HepG2 (cell line): ENCODE measurements around the gene ZBTB1. TPM values are rescaled to one million over a fixed set of nuclear protein-coding genes. Genes with fewer than 3 reads are reported as not detected.
A peak's percentile ranks its signal among the peaks of the same experiment; 100 is the strongest.

Experiments
- CERS6 ChIP-seq: sonication (generic); formaldehyde crosslinking; IDR thresholded peaks from 2 replicates; pipeline ENCODE4 v1.5.0; 2020; ENCODE audit warnings: missing genetic modification reagents
- DNMT3B ChIP-seq: conservative IDR thresholded peaks from 2 replicates; pipeline ENCODE4 v1.6.1; 2016; ENCODE audit warnings: missing biosample characterization, control low read depth
- EEA1 ChIP-seq: sonication (generic); formaldehyde crosslinking; IDR thresholded peaks from 2 replicates; pipeline ENCODE4 v1.5.1; 2020; ENCODE audit warnings: mild to moderate bottlenecking, missing genetic modification reagents, borderline replicate concordance
- GPN1 ChIP-seq: sonication (generic); formaldehyde crosslinking; IDR thresholded peaks from 2 replicates; pipeline ENCODE4 v1.5.1; 2020; ENCODE audit warnings: missing genetic modification reagents, borderline replicate concordance
- HDAC6 ChIP-seq: fragments of 200-600 bp; sonication (generic); IDR thresholded peaks from 2 replicates; pipeline ENCODE4 v1.7.0; 2017; ENCODE audit warnings: mild to moderate bottlenecking, antibody characterized with exemption, low read length, low read depth
- HNF4A ChIP-seq: sonication (generic); formaldehyde crosslinking; IDR thresholded peaks from 2 replicates; pipeline ENCODE4 v1.4.0; 2020; ENCODE audit warnings: missing genetic modification reagents
- IKZF4 ChIP-seq: sonication (generic); formaldehyde crosslinking; IDR thresholded peaks from 2 replicates; pipeline ENCODE4 v1.5.1; 2020; ENCODE audit warnings: borderline replicate concordance, mild to moderate bottlenecking, low read depth, missing genetic modification reagents; ENCODE audit errors: not compliant biosample characterization
- MBNL3 ChIP-seq: fragments of 250-450 bp; sonication (Bioruptor Pico); conservative IDR thresholded peaks from 2 replicates; pipeline ENCODE4 v1.8.0; 2022; ENCODE audit warnings: mild to moderate bottlenecking, inconsistent platforms
- MEF2D ChIP-seq: sonication (generic); formaldehyde crosslinking; IDR thresholded peaks from 2 replicates; pipeline ENCODE4 v1.5.1; 2020; ENCODE audit warnings: mild to moderate bottlenecking, missing genetic modification reagents
- NFIC ChIP-seq: IDR thresholded peaks from 2 replicates; pipeline ENCODE4 v1.6.1; 2012; ENCODE audit warnings: mild to moderate bottlenecking, low read length, inconsistent platforms
- NR2F6 ChIP-seq, 2 experiments: IDR thresholded peaks; 2 replicates each; pipeline ENCODE4 v1.6.1; 2016; ENCODE audit warnings: antibody characterized with exemption in 1 of 2, mild to moderate bottlenecking in 1 of 2
- SIN3A ChIP-seq: IDR thresholded peaks from 2 replicates; pipeline ENCODE4 v1.6.1; 2011; ENCODE audit warnings: low read depth, mild to moderate bottlenecking, control low read depth, low read length, borderline replicate concordance
- SIX1 ChIP-seq: sonication (generic); formaldehyde crosslinking; IDR thresholded peaks from 2 replicates; pipeline ENCODE4 v1.4.0; 2020; ENCODE audit warnings: missing genetic modification reagents, borderline replicate concordance
- SP2 ChIP-seq: sonication (generic); formaldehyde crosslinking; IDR thresholded peaks from 2 replicates; pipeline ENCODE4 v1.5.1; 2020; ENCODE audit warnings: mild to moderate bottlenecking, missing genetic modification reagents
- SRSF4 ChIP-seq: fragments of 200-400 bp; formaldehyde crosslinking; IDR thresholded peaks from one replicate; pipeline ENCODE4 v1.6.1; 2018; ENCODE audit warnings: mild to moderate bottlenecking, low read depth, low read length, moderate library complexity; ENCODE audit not compliant: poor library complexity, severe bottlenecking
- TEAD2 ChIP-seq: sonication (generic); formaldehyde crosslinking; IDR thresholded peaks from 2 replicates; pipeline ENCODE4 v1.9.0; 2021; ENCODE audit warnings: missing genetic modification reagents
- THAP11 ChIP-seq: IDR thresholded peaks from 2 replicates; pipeline ENCODE4 v1.6.1; 2016; ENCODE audit warnings: missing biosample characterization, missing genetic modification reagents
- XBP1 ChIP-seq: sonication (generic); formaldehyde crosslinking; IDR thresholded peaks from 2 replicates; pipeline ENCODE4 v1.5.0; 2020; ENCODE audit warnings: missing genetic modification reagents
- ZFP1 ChIP-seq: IDR thresholded peaks from 2 replicates; pipeline ENCODE4 v1.6.1; 2016
- ZFYVE20 ChIP-seq: sonication (generic); formaldehyde crosslinking; IDR thresholded peaks from 2 replicates; pipeline ENCODE4 v1.8.0; 2023; ENCODE audit warnings: low read depth, mild to moderate bottlenecking, moderate library complexity, missing genetic modification reagents, borderline replicate concordance
- ZNF232 ChIP-seq: sonication (generic); formaldehyde crosslinking; IDR thresholded peaks from 2 replicates; pipeline ENCODE4 v1.4.0; 2020; ENCODE audit warnings: missing genetic modification reagents, borderline replicate concordance
- ZNF317 ChIP-seq: sonication (generic); formaldehyde crosslinking; IDR thresholded peaks from 2 replicates; pipeline ENCODE4 v1.5.0; 2020; ENCODE audit warnings: mild to moderate bottlenecking, missing genetic modification reagents
- ZNF598 ChIP-seq: sonication (generic); formaldehyde crosslinking; IDR thresholded peaks from 2 replicates; pipeline ENCODE4 v1.5.1; 2020; ENCODE audit warnings: mild to moderate bottlenecking, missing genetic modification reagents, borderline replicate concordance
- ZNF775 ChIP-seq: sonication (generic); formaldehyde crosslinking; IDR thresholded peaks from 2 replicates; pipeline ENCODE4 v1.4.0; 2020; ENCODE audit warnings: missing genetic modification reagents, mild to moderate bottlenecking, moderate library complexity, borderline replicate concordance
- ZSCAN9 ChIP-seq: IDR thresholded peaks from 2 replicates; pipeline ENCODE4 v1.6.1; 2016; ENCODE audit warnings: borderline replicate concordance
- polyA plus RNA-seq, 8 experiments: library from polyadenylated mRNA; depleted of rRNA in 3 of 8; stranded (reverse) in 7 of 8; unstranded in 1 of 8; fragments of >200 nt; fragmentation: Illumina TruSeq in 4 of 8; extraction: Trizol in 4 of 8; gene quantifications; 2 replicates each; pipeline versions ENCODE4 v1.2.1 to v1.2.3, GENCODE V29; 2011 to 2016; ENCODE audit warnings: low read depth in 4 of 8, missing spikeins in 1 of 8, mixed read lengths in 1 of 8; ENCODE audit not compliant: insufficient read depth in 1 of 8
- total RNA-seq, 5 experiments: library from RNA; depleted of rRNA; stranded (reverse); fragments of >200 nt; fragmentation: Illumina TruSeq; extraction: Trizol; gene quantifications; 2 replicates each; pipeline ENCODE4 v1.2.3, GENCODE V29; 2016; ENCODE audit warnings: low read depth in 1 of 5
- TF ChIP-seq, protein P1 (sequence below): sonication (generic); formaldehyde crosslinking; IDR thresholded peaks from 2 replicates; pipeline ENCODE4 v1.8.0; 2022; ENCODE audit warnings: mild to moderate bottlenecking, missing genetic modification reagents, moderate library complexity
- TF ChIP-seq, protein P2 (sequence below): sonication (generic); formaldehyde crosslinking; IDR thresholded peaks from 2 replicates; pipeline ENCODE4 v1.5.0; 2020; ENCODE audit warnings: missing genetic modification reagents, mild to moderate bottlenecking, borderline replicate concordance
- TF ChIP-seq, protein P3 (sequence below): sonication (generic); formaldehyde crosslinking; IDR thresholded peaks from 2 replicates; pipeline ENCODE4 v1.8.0; 2022; ENCODE audit warnings: mild to moderate bottlenecking, missing genetic modification reagents

The ZBTB1 gene
- total and polyA plus RNA-seq, 2 of the 13 experiments (the other 11 are each of a cell fraction or from before 2014, with no cell fraction given), result 18.8 to 22.6 TPM

DNA sequence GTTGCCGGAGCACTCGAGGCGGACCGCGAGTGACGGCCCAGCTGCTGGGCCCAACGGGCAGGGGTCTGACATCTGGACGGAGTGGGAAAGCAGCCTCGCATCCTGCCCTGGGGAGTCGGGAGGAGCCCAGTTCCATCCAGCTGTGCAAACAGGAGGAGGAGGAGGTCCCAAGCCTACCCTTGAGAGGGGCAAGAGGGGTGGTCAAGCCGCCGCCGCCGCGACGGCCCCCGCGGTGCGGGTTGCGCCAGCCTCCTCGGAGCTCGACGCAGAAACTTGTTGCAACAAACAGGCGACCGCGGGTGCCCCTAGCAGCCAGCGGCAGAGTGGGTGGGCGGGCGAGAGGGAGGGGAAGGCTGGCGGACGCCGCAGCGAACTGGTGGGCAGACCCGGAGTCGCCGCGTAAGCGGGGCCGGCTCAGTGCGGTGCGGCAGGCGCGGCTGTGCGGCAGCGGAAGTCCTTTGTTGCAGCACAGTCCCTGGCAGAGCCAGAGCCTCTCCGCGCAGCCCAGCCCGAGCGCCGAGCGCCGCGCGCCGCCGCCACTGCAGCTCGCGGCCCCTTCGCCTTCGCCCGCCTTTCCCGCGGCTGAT lies at the start of gene ZBTB1 (continued):
- TF ChIP-seq ZNF317 (CRISPR knock-in tag), result no peak; the same call in 1 of the 2 replicates
- TF ChIP-seq HNF4A, result 0 out of 2 replicates have a peak, but pooled peaks have one; percentile 3
- TF ChIP-seq TEAD2 (CRISPR knock-in tag), result no peak
- no peak for TF ChIP-seq ZSCAN9 (CRISPR knock-in tag)
- TF ChIP-seq ZNF598 (CRISPR knock-in tag), result no peak
- no peak for TF ChIP-seq ZFP1 (CRISPR knock-in tag)
- TF ChIP-seq EEA1 (CRISPR knock-in tag), result no peak
- no peak for TF ChIP-seq NFIC
- TF ChIP-seq, protein P1, sequence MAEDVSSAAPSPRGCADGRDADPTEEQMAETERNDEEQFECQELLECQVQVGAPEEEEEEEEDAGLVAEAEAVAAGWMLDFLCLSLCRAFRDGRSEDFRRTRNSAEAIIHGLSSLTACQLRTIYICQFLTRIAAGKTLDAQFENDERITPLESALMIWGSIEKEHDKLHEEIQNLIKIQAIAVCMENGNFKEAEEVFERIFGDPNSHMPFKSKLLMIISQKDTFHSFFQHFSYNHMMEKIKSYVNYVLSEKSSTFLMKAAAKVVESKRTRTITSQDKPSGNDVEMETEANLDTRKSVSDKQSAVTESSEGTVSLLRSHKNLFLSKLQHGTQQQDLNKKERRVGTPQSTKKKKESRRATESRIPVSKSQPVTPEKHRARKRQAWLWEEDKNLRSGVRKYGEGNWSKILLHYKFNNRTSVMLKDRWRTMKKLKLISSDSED (CRISPR knock-in tag), result no peak
- no peak; the same call in 1 of the 2 replicates for TF ChIP-seq MEF2D (CRISPR knock-in tag)
- no peak for TF ChIP-seq ZNF232
- TF ChIP-seq XBP1 (CRISPR knock-in tag), result no peak
- peak; percentile 78 for TF ChIP-seq IKZF4
- TF ChIP-seq DNMT3B, result 0 out of 2 replicates have a peak, but pooled peaks have one; percentile 21
- TF ChIP-seq ZFYVE20 (CRISPR knock-in tag), result 0 out of 2 replicates have a peak, but pooled peaks have one; percentile 93
- no peak for TF ChIP-seq ZNF775 (CRISPR knock-in tag)
- TF ChIP-seq SP2, result no peak; the same call in 1 of the 2 replicates
- no peak for TF ChIP-seq MBNL3 (CRISPR knock-in tag)
- TF ChIP-seq HDAC6, result no peak
- no peak for TF ChIP-seq GPN1 (CRISPR knock-in tag)
- TF ChIP-seq, protein P2, sequence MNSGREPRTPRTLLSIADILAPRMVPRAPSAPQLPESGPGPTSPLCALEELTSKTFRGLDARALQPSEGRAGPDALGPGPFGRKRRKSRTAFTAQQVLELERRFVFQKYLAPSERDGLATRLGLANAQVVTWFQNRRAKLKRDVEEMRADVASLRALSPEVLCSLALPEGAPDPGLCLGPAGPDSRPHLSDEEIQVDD (CRISPR knock-in tag), result 0 out of 2 replicates have a peak, but pooled peaks have one; percentile 41
- TF ChIP-seq NR2F6 (IDR thresholded peaks at IDR 0.05), result no peak
- TF ChIP-seq NR2F6 (CRISPR knock-in tag; IDR thresholded peaks at IDR 0.05), result no peak
- peak; percentile 58; the same call in 1 of the 2 replicates for TF ChIP-seq SIN3A
- TF ChIP-seq THAP11 (CRISPR knock-in tag), result no peak
- TF ChIP-seq, protein P3, sequence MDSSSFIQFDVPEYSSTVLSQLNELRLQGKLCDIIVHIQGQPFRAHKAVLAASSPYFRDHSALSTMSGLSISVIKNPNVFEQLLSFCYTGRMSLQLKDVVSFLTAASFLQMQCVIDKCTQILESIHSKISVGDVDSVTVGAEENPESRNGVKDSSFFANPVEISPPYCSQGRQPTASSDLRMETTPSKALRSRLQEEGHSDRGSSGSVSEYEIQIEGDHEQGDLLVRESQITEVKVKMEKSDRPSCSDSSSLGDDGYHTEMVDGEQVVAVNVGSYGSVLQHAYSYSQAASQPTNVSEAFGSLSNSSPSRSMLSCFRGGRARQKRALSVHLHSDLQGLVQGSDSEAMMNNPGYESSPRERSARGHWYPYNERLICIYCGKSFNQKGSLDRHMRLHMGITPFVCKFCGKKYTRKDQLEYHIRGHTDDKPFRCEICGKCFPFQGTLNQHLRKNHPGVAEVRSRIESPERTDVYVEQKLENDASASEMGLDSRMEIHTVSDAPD (CRISPR knock-in tag), result 0 out of 2 replicates have a peak, but pooled peaks have one; percentile 3
- TF ChIP-seq CERS6 (CRISPR knock-in tag), result no peak
- peak; percentile 68 for TF ChIP-seq SRSF4
- no peak for TF ChIP-seq SIX1 (CRISPR knock-in tag)
